OCI-LY7 (cell line): ENCODE data around the gene SEC61B. TPM values are rescaled to one million over a fixed set of nuclear protein-coding genes. Genes with fewer than 3 reads are reported as not detected.
A peak's percentile ranks its signal among the peaks of the same experiment; 100 is the strongest.

ENCODE experiments used
- BruUV-seq: library from RNA; stranded (reverse); fragments of 400-500 nt; replicated peaks from 2 replicates; lab custom pipeline; 2021; lab: Mats Ljungman, UMichigan
- CTCF ChIA-PET: fragments of 300-600 bp; sonication (Branson Sonifier 250); formaldehyde crosslinking; loops from one replicate; lab custom pipeline; 2022; ENCODE audit warnings: antibody characterized with exemption; ENCODE audit not compliant: unreplicated experiment; lab: Charles Lee
- POLR2A ChIA-PET: fragments of 300-600 bp; sonication (Branson Sonifier 250); formaldehyde crosslinking; loops from one replicate; lab custom pipeline; 2022; ENCODE audit warnings: antibody characterized with exemption; lab: Charles Lee
- DNase-seq: peaks from one replicate; pipeline ENCODE4 v3.0.0-alpha.2; 2015; ENCODE audit warnings: low spot score
- H2AFZ ChIP-seq: fragments of 200-600 bp; sonication (generic), shearing (Covaris generic); 2 replicates; pipeline ENCODE4 v1.6.1; 2014; ENCODE audit warnings: mild to moderate bottlenecking, antibody characterized with exemption, low read length, moderate library complexity
- H3K27ac ChIP-seq: fragments of 200-600 bp; sonication (generic); 2 replicates; pipeline ENCODE4 v1.5.1; 2014; ENCODE audit warnings: mixed run types, low read depth, mild to moderate bottlenecking, moderate library complexity, low read length, inconsistent platforms; ENCODE audit not compliant: poor library complexity, severe bottlenecking
- H3K36me3 ChIP-seq: fragments of 200-600 bp; sonication (generic); 2 replicates; pipeline ENCODE4 v1.6.1; 2014; ENCODE audit warnings: mild to moderate bottlenecking, antibody characterized with exemption, low read length, moderate library complexity, mixed read lengths; ENCODE audit not compliant: insufficient read depth
- H3K4me1 ChIP-seq: fragments of 200-600 bp; sonication (generic); 2 replicates; pipeline ENCODE4 v1.5.1; 2014; ENCODE audit warnings: mild to moderate bottlenecking, low read length; ENCODE audit not compliant: insufficient read depth, poor library complexity, severe bottlenecking
- H3K4me2 ChIP-seq: fragments of 200-600 bp; sonication (generic); 2 replicates; pipeline ENCODE4 v1.6.1; 2014; ENCODE audit warnings: mild to moderate bottlenecking, low read length
- H3K4me3 ChIP-seq: fragments of 200-600 bp; sonication (generic); 2 replicates; pipeline ENCODE4 v1.5.1; 2014; ENCODE audit warnings: mild to moderate bottlenecking, low read depth, low read length; ENCODE audit not compliant: poor library complexity, severe bottlenecking
- H3K79me2 ChIP-seq: fragments of 200-600 bp; sonication (generic); 2 replicates; pipeline ENCODE4 v1.6.1; 2016; ENCODE audit warnings: low read depth, mild to moderate bottlenecking, low read length, moderate library complexity, mixed read lengths; ENCODE audit not compliant: insufficient read depth
- H3K9me2 ChIP-seq: fragments of 200-600 bp; sonication (generic); 2 replicates; pipeline ENCODE4 v1.6.1; 2016; ENCODE audit warnings: mild to moderate bottlenecking, low read length, mixed read lengths; ENCODE audit not compliant: insufficient read depth
- H3K9me3 ChIP-seq: fragments of 200-600 bp; sonication (generic); 2 replicates; pipeline ENCODE4 v1.6.1; 2014; ENCODE audit warnings: mild to moderate bottlenecking, mixed run types, low read length, mixed read lengths
- H4K20me1 ChIP-seq: fragments of 200-600 bp; sonication (generic); 2 replicates; pipeline ENCODE4 v1.6.1; 2014; ENCODE audit warnings: mild to moderate bottlenecking, antibody characterized with exemption, low read length, moderate library complexity, mixed read lengths; ENCODE audit not compliant: insufficient read depth
- CTCF ChIP-seq: fragments of 200-600 bp; sonication (generic); conservative IDR thresholded peaks from 2 replicates; pipeline ENCODE4 v1.5.1; 2014; ENCODE audit warnings: mild to moderate bottlenecking, antibody characterized with exemption, low read length, moderate library complexity, mixed read lengths
- EZH2phosphoT487 ChIP-seq: fragments of 200-600 bp; sonication (generic); IDR thresholded peaks from 2 replicates; pipeline ENCODE4 v1.6.1; 2018; ENCODE audit warnings: low read depth, borderline replicate concordance, mild to moderate bottlenecking, mixed run types, antibody characterized with exemption, low read length, moderate library complexity, mixed read lengths
- intact Hi-C: fragments of 100-400 bp; cut with micrococcal nuclease; formaldehyde crosslinking; loops from one replicate; pipeline ENCODE4 v1.10.0; 2022; ENCODE audit not compliant: unreplicated experiment
- total RNA-seq, 2 experiments: library from RNA; depleted of rRNA in 1 of 2; stranded (reverse); fragments of >200 nt in 1 of 2; shearing (Covaris generic) in 1 of 2; gene quantifications; 2 replicates each; pipeline ENCODE4 v1.2.3, GENCODE V29; 2014 to 2022

The SEC61B gene
- total RNA-seq, 2 experiments from 2014 or later = 106 to 279 TPM

GRCh38 chr9:99253134-99253533 is 31.1 kb downstream of the SEC61B start:
- Histone ChIP-seq H4K20me1 (no peaks in the 10 kb centered on the region), H3K4me1 (peaks cover 14% of the 10 kb centered on the region), H3K79me2 (no peaks in the 10 kb centered on the region), H3K27ac (no peak overlapping the region), H3K9me3 (no peaks in the 10 kb centered on the region), H3K4me2 (peak overlapping the region; percentile 48; the same call in 1 of the 2 replicates), H3K9me2 (no peaks in the 10 kb centered on the region), H3K36me3 (no peaks in the 10 kb centered on the region), H3K4me3 (no peak overlapping the region), H2AFZ (peak overlapping the region; percentile 86)
- no peak for TF ChIP-seq EZH2phosphoT487
- TF ChIP-seq CTCF = no peak
- ChIA-PET CTCF (no interaction called here), POLR2A (interaction anchor here (0.6 kb wide), 1 partner anchor 261 kb away, joined by 7 read pairs; no protein-coding TSS in a partner anchor)
- BruUV-seq = no TSS peak
- intact Hi-C loops = no loop called here
- DNase-seq = no peak

DNA sequence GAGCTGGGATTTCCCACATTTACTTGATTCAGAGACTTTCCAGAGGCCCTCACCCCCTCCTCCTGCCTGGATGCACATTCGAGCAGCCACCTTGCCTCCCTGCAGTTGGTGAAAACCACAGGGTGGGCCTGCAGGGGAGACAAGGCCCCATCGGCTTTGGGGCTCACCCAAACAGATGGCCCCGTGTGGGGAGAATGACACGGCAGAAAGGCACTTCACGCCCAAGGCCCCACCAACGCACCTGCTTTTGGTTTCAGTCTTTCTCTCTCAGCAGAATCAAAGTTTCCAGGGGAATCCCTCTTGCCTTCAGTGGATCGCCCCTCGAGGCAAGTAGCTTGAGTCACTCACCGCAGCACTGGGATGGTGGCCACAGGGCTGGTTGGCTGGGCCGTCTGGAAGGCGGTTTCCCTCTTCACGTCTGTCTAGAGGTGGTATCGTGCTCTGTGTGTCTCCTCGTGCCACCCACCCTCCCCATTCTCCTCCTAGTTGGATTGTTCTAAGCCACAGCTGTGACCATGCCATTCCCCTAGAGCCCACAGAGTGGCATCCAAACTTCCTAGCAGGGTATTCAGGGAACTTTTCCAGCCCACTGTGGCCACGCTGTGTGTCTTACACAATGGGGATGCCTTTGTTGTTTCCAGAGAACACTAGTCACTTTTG is 31.8 kb downstream of the SEC61B start:
- peak overlapping the region; percentile 86 for H2AFZ ChIP-seq
- peak overlapping the region; percentile 5 for H3K27ac ChIP-seq
- H3K36me3 ChIP-seq = no peaks in the 10 kb centered on the region
- H3K4me1 ChIP-seq = peaks cover 17% of the 10 kb centered on the region
- H3K4me2 ChIP-seq = peak overlapping the region; percentile 48
- H3K9me2 ChIP-seq = no peaks in the 10 kb centered on the region
- DNase-seq = peak; percentile 51
- intact Hi-C loops = no loop called here
- H4K20me1 ChIP-seq = no peaks in the 10 kb centered on the region
- no TSS peak for BruUV-seq
- ChIA-PET POLR2A (interaction anchor here (0.8 to 1.2 kb wide), 3 partner anchors 8 to 33 kb away, joined by 3 to 4 read pairs (median 3); partner anchors contain the start of gene ALG2), CTCF (no interaction called here)
- H3K79me2 ChIP-seq = no peaks in the 10 kb centered on the region
- H3K9me3 ChIP-seq = no peaks in the 10 kb centered on the region
- no peak for TF ChIP-seq CTCF
- no peak for TF ChIP-seq EZH2phosphoT487
- no peak overlapping the region for H3K4me3 ChIP-seq

GRCh38 chr9:99255651-99256050 is 33.6 kb downstream of the SEC61B start:
- no peak for DNase-seq
- Histone ChIP-seq H3K9me3 (no peaks in the 10 kb centered on the region), H3K27ac (no peak overlapping the region), H3K36me3 (no peaks in the 10 kb centered on the region), H3K79me2 (no peaks in the 10 kb centered on the region), H2AFZ (no peak overlapping the region), H4K20me1 (no peaks in the 10 kb centered on the region), H3K4me3 (no peak overlapping the region), H3K4me1 (peaks cover 34% of the 10 kb centered on the region), H3K9me2 (no peaks in the 10 kb centered on the region), H3K4me2 (no peak overlapping the region)
- POLR2A ChIA-PET = interaction anchor here (0.6 kb wide), 1 partner anchor 46 kb away, joined by 4 read pairs; no protein-coding TSS in a partner anchor
- no TSS peak for BruUV-seq
- TF ChIP-seq EZH2phosphoT487 (no peak), CTCF (no peak)
- intact Hi-C loops = no loop called here
- CTCF ChIA-PET = no interaction called here
